ENCODE results near the gene RBM34. TPM values are rescaled to one million over a fixed set of nuclear protein-coding genes. Genes with fewer than 3 reads are reported as not detected.
"Not testable (repeated sequence)": the region's sequence is repeated elsewhere in the genome, so short reads cannot be mapped to it uniquely, and the experiment has no call there.

The RBM34 gene
- total RNA-seq, 1 donor from 2014 or later = 129 TPM

GRCh38 chr1:235168375-235168774, 7.3 kb upstream of the RBM34 start:
- Histone ChIP-seq H3K79me2 (ENCODE audit: insufficient read depth, low read length) (no peaks in the 10 kb centered on the region), H3K27ac (ENCODE audit: low read depth, low read length) (no peak overlapping the region), H2AFZ (ENCODE audit: low read depth, low read length) (no peak overlapping the region), H3K9me3 (ENCODE audit: insufficient read depth, low read depth, low read length) (no peaks in the 10 kb centered on the region), H3K36me3 (ENCODE audit: insufficient read depth, low read length) (peaks cover 13% of the 10 kb centered on the region), H3K4me2 (ENCODE audit: low read length) (no peak overlapping the region), H3K9ac (ENCODE audit: low read length) (no peak overlapping the region), H3K4me1 (ENCODE audit: insufficient read depth, low read length) (no peaks in the 10 kb centered on the region), H3K4me3 (ENCODE audit: insufficient read depth, low read depth, low read length) (no peak overlapping the region), H3K27me3 (ENCODE audit: insufficient read depth, low read length) (no peaks in the 10 kb centered on the region), H4K20me1 (ENCODE audit: insufficient read depth, low read length) (no peaks in the 10 kb centered on the region)
- FAIRE-seq (no peak), DNase-seq (ENCODE audit: low read depth) (no peak)
- Mint-ChIP-seq H3K4me3 (ENCODE audit: unreplicated experiment) (no peak overlapping the region), H3K27me3 (ENCODE audit: low read depth, unreplicated experiment) (no peaks in the 10 kb centered on the region), H3K36me3 (ENCODE audit: low read depth, unreplicated experiment) (peaks cover 9% of the 10 kb centered on the region), H3K4me1 (ENCODE audit: low read depth, unreplicated experiment) (no peaks in the 10 kb centered on the region), H3K9me3 (ENCODE audit: unreplicated experiment) (no peaks in the 10 kb centered on the region), H3K27ac (ENCODE audit: unreplicated experiment) (no peak overlapping the region)
- TF ChIP-seq, protein P1, sequence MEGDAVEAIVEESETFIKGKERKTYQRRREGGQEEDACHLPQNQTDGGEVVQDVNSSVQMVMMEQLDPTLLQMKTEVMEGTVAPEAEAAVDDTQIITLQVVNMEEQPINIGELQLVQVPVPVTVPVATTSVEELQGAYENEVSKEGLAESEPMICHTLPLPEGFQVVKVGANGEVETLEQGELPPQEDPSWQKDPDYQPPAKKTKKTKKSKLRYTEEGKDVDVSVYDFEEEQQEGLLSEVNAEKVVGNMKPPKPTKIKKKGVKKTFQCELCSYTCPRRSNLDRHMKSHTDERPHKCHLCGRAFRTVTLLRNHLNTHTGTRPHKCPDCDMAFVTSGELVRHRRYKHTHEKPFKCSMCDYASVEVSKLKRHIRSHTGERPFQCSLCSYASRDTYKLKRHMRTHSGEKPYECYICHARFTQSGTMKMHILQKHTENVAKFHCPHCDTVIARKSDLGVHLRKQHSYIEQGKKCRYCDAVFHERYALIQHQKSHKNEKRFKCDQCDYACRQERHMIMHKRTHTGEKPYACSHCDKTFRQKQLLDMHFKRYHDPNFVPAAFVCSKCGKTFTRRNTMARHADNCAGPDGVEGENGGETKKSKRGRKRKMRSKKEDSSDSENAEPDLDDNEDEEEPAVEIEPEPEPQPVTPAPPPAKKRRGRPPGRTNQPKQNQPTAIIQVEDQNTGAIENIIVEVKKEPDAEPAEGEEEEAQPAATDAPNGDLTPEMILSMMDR (IDR thresholded peaks at IDR 0.05; ENCODE audit: insufficient read depth, low read depth, low read length) = no peak
- no peak for TF ChIP-seq EZH2 (IDR thresholded peaks at IDR 0.05; ENCODE audit: insufficient read depth, low read length)

GRCh38 chr1:235161685-235162327, 756 bp upstream of the RBM34 start:
- TF ChIP-seq EZH2 (IDR thresholded peaks at IDR 0.05; ENCODE audit: insufficient read depth, low read length) = no peak
- TF ChIP-seq, protein P1 (IDR thresholded peaks at IDR 0.05; ENCODE audit: insufficient read depth, low read depth, low read length) = no peak
- Histone ChIP-seq H4K20me1 (ENCODE audit: insufficient read depth, low read length) (peaks cover 17% of the 10 kb centered on the region), H3K9ac (ENCODE audit: low read length) (peak overlapping the region; percentile 91), H3K4me2 (ENCODE audit: low read length) (peak overlapping the region; percentile 88), H3K4me1 (ENCODE audit: insufficient read depth, low read length) (peaks cover 3% of the 10 kb centered on the region), H3K27ac (ENCODE audit: low read depth, low read length) (peak overlapping the region; percentile 85), H2AFZ (ENCODE audit: low read depth, low read length) (peak overlapping the region; percentile 93), H3K27me3 (ENCODE audit: insufficient read depth, low read length) (no peaks in the 10 kb centered on the region), H3K4me3 (ENCODE audit: insufficient read depth, low read depth, low read length) (peak overlapping the region; percentile 91), H3K79me2 (ENCODE audit: insufficient read depth, low read length) (peaks cover 39% of the 10 kb centered on the region), H3K9me3 (ENCODE audit: insufficient read depth, low read depth, low read length) (no peaks in the 10 kb centered on the region), H3K36me3 (ENCODE audit: insufficient read depth, low read length) (peaks cover 15% of the 10 kb centered on the region)
- no peaks in the 10 kb centered on the region for H3K9me3 Mint-ChIP-seq (ENCODE audit: unreplicated experiment)
- H3K36me3 Mint-ChIP-seq (ENCODE audit: low read depth, unreplicated experiment) = peaks cover 2% of the 10 kb centered on the region
- H3K27me3 Mint-ChIP-seq (ENCODE audit: low read depth, unreplicated experiment) = no peaks in the 10 kb centered on the region
- H3K4me3 Mint-ChIP-seq (ENCODE audit: unreplicated experiment) = peak overlapping the region; percentile 97
- H3K4me1 Mint-ChIP-seq (ENCODE audit: low read depth, unreplicated experiment) = peaks cover 3% of the 10 kb centered on the region
- no peak for DNase-seq (ENCODE audit: low read depth)
- peak overlapping the region; percentile 92 for H3K27ac Mint-ChIP-seq (ENCODE audit: unreplicated experiment)
- FAIRE-seq = no peak

GRCh38 chr1:235160383-235160956, 580 bp downstream of the RBM34 start:
- Histone ChIP-seq H3K4me2 (ENCODE audit: low read length) (peak overlapping the region; percentile 88), H3K27me3 (ENCODE audit: insufficient read depth, low read length) (no peaks in the 10 kb centered on the region), H3K9me3 (ENCODE audit: insufficient read depth, low read depth, low read length) (no peaks in the 10 kb centered on the region), H4K20me1 (ENCODE audit: insufficient read depth, low read length) (peaks cover 17% of the 10 kb centered on the region), H3K79me2 (ENCODE audit: insufficient read depth, low read length) (peaks cover 48% of the 10 kb centered on the region), H3K27ac (ENCODE audit: low read depth, low read length) (peak overlapping the region; percentile 85), H3K36me3 (ENCODE audit: insufficient read depth, low read length) (peaks cover 19% of the 10 kb centered on the region), H3K4me3 (ENCODE audit: insufficient read depth, low read depth, low read length) (peak overlapping the region; percentile 91), H3K9ac (ENCODE audit: low read length) (peak overlapping the region; percentile 91), H3K4me1 (ENCODE audit: insufficient read depth, low read length) (peaks cover 3% of the 10 kb centered on the region), H2AFZ (ENCODE audit: low read depth, low read length) (peak overlapping the region; percentile 93)
- no peak for FAIRE-seq
- H3K4me1 Mint-ChIP-seq (ENCODE audit: low read depth, unreplicated experiment) = peaks cover 3% of the 10 kb centered on the region
- TF ChIP-seq, protein P1 (IDR thresholded peaks at IDR 0.05; ENCODE audit: insufficient read depth, low read depth, low read length) = no peak
- no peak for TF ChIP-seq EZH2 (IDR thresholded peaks at IDR 0.05; ENCODE audit: insufficient read depth, low read length)
- no peaks in the 10 kb centered on the region for H3K9me3 Mint-ChIP-seq (ENCODE audit: unreplicated experiment)
- H3K27me3 Mint-ChIP-seq (ENCODE audit: low read depth, unreplicated experiment) = no peaks in the 10 kb centered on the region
- H3K4me3 Mint-ChIP-seq (ENCODE audit: unreplicated experiment) = peak overlapping the region; percentile 97
- H3K27ac Mint-ChIP-seq (ENCODE audit: unreplicated experiment) = peak overlapping the region; percentile 92
- H3K36me3 Mint-ChIP-seq (ENCODE audit: low read depth, unreplicated experiment) = peaks cover 2% of the 10 kb centered on the region
- DNase-seq (ENCODE audit: low read depth) = peak; percentile 66

DNA sequence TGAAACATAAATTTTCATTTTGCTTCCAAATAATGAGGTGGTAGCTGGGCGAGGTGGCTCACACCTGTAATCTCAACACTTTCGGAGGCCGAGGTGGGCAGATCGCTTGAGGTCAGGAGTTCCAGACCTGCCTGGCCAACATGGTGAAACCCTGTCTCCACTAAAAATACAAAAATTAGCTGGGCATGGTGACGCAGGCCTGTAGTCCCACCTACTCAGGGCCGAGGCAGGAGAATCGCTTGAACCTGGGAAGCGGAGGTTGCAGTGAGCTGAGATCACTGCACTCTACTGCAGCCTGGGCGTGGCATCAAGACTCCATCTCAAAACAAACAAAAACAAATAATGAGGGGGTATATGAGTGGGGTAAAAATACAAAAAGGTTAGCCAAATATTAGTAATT, 1.1 kb downstream of the RBM34 start:
- not testable (repeated sequence) for H3K27me3 Mint-ChIP-seq (ENCODE audit: low read depth, unreplicated experiment); H3K9me3 Mint-ChIP-seq (ENCODE audit: unreplicated experiment); H3K9me3 ChIP-seq (ENCODE audit: insufficient read depth, low read depth, low read length); H3K4me1 Mint-ChIP-seq (ENCODE audit: low read depth, unreplicated experiment); FAIRE-seq; H3K27me3 ChIP-seq (ENCODE audit: insufficient read depth, low read length); DNase-seq (ENCODE audit: low read depth); H3K36me3 Mint-ChIP-seq (ENCODE audit: low read depth, unreplicated experiment); H2AFZ ChIP-seq (ENCODE audit: low read depth, low read length); H3K4me1 ChIP-seq (ENCODE audit: insufficient read depth, low read length)
- H3K27ac ChIP-seq (ENCODE audit: low read depth, low read length) = peak overlapping the region; percentile 85
- H3K9ac ChIP-seq (ENCODE audit: low read length) = peak overlapping the region; percentile 91
- peaks cover 20% of the 10 kb centered on the region for H3K36me3 ChIP-seq (ENCODE audit: insufficient read depth, low read length)
- Mint-ChIP-seq H3K4me3 (ENCODE audit: unreplicated experiment) (peak overlapping the region; percentile 97), H3K27ac (ENCODE audit: unreplicated experiment) (peak overlapping the region; percentile 96)
- peak overlapping the region; percentile 88 for H3K4me2 ChIP-seq (ENCODE audit: low read length)
- H3K79me2 ChIP-seq (ENCODE audit: insufficient read depth, low read length) = peaks cover 48% of the 10 kb centered on the region
- peaks cover 17% of the 10 kb centered on the region for H4K20me1 ChIP-seq (ENCODE audit: insufficient read depth, low read length)
- peak overlapping the region; percentile 91 for H3K4me3 ChIP-seq (ENCODE audit: insufficient read depth, low read depth, low read length)

All from astrocyte (in vitro differentiated cells and primary cell).